GM12874 (cell line): Measurements from ENCODE around the gene FHIT.

Experiments used
- TF ChIP-seq, protein P1 (sequence below): IDR thresholded peaks from 2 replicates; pipeline ENCODE4 v1.5.1; 2011; ENCODE audit warnings: low read depth, mild to moderate bottlenecking, control low read depth, low read length, moderate library complexity; ENCODE audit not compliant: insufficient read depth

FHIT gene

DNA sequence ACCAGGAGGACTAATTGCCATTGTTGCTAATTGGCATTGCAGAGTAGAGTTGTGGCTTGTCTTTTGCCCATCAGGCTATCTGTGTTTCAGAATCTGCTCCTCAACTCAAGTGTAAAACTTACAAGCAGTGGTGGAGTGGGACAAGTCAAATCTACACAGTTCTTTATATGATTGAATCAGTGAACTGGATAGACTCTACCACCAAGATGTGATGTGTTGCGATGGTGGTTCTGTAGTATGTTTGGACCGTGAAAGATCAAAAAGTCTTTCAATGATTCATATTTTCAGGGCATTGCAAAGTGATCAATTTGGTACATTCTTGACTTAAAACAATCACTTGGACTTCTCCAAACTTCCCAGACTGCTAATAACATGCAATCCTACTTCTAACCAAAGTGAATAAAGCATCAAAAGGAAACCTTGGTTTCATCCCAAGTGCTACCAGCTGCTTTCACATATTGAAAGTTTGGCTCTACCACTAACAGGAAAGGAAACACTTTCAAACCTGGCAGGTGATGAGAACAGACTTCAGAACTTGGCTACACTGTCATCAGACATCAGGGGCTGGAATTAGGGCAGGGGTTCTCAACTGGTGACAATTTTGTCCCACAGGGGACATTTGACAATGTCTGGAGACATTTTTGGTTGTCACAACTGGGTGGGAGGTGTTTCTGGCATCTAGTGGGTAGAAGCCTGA, 1356.7 kb downstream of the FHIT start:
- TF ChIP-seq, protein P1, sequence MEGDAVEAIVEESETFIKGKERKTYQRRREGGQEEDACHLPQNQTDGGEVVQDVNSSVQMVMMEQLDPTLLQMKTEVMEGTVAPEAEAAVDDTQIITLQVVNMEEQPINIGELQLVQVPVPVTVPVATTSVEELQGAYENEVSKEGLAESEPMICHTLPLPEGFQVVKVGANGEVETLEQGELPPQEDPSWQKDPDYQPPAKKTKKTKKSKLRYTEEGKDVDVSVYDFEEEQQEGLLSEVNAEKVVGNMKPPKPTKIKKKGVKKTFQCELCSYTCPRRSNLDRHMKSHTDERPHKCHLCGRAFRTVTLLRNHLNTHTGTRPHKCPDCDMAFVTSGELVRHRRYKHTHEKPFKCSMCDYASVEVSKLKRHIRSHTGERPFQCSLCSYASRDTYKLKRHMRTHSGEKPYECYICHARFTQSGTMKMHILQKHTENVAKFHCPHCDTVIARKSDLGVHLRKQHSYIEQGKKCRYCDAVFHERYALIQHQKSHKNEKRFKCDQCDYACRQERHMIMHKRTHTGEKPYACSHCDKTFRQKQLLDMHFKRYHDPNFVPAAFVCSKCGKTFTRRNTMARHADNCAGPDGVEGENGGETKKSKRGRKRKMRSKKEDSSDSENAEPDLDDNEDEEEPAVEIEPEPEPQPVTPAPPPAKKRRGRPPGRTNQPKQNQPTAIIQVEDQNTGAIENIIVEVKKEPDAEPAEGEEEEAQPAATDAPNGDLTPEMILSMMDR = no peak

DNA sequence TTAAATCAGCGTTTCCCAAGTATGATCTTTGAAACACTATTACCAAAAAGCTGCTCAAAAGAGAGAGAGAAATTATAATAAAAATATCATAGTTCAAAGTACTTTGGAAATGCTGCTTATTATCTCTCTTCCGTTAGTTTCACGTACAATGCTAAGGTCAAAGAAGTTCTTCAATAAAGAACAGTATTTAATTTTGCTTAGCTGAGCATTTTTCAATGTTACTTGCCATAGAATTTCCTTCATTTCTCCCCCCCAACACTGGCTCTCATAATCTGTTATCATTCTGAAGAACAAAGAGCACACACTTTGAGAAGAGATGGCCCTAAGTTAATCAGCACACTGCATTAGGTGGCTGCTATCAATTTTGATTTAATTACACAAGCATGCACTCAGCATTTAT, 1360.6 kb downstream of the FHIT start:
- TF ChIP-seq, protein P1 = no peak

DNA sequence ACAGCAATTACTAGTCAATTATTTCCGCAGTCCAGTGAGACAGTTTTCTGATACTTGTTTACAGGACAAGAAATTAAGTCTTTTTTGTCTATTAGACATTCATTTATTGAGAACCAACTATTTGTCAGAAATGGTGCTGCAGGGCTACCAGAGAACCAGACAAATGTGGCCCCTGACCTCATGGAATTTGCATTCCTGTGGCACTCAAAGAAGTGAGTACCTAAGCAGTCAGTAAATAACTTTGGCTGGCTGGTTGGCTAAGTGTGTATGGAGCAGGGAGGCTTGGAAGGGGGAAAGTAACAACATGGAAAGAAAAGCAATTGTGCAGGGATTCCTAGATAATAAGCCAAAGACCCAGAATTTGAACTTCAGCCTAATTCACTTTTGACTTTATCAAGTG, 1364.5 kb downstream of the FHIT start:
- TF ChIP-seq, protein P1 = no peak

DNA sequence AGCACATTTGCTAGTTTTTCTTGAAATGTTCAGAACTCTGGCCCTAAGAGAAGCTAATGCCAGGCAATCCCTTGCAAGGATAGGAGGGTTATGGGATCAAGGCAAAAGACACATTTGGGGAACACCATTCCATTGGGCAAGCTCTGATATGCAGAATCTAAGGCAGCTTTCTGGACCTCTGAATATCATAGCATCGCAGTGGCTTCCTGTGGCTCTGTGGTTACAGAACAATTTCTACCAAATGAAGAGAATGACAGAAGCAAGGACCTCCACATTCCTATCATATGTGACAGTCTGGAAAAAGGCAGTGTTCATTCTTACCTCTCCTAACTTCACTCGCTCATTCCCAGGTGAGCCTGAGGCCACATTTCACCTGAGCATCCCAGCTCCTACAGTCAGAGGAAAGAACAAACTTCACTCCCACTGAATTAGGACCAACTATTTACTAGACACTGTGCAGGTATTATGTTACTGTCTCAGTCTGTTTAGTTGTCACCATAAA, 1365.3 kb downstream of the FHIT start:
- TF ChIP-seq, protein P1 = no peak

DNA sequence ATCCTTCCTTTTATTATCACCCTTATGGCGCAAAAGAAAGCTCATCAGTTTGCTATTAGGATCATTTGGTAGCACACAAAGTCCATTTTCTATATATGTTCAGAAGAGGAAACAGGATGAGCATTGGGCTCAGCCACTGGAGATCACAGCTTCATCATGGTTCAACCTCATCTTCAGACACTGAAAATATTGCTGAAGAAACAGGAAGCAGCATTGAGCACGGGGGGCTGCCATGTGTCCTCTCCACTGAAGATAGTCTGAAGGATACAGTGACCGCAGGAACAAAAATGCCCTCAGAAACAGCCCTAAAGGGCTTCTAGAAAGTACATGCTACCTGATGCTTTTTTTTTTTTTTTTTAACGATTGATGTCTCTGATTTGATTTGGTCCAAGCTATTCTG, 1366.2 kb downstream of the FHIT start:
- TF ChIP-seq, protein P1 = no peak

DNA sequence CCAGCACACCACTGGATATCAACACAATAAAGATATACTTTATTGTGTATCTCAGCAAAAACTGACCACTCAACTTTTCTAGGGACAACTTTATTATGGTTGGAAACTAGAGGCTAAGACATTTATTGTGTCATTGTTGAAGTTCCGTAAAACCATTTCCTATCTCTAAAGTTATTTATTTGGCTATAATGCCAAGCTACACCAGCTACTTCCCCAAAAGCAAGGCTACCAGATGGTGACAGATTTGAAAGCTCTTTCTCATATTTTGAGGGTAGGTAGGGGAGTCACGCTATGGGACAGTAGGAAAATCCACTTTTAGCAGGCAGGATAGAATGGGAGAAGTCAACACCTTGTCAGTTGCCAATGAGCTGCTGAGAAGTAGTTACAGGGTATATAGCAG, 1366.8 kb downstream of the FHIT start:
- TF ChIP-seq, protein P1 = no peak

DNA sequence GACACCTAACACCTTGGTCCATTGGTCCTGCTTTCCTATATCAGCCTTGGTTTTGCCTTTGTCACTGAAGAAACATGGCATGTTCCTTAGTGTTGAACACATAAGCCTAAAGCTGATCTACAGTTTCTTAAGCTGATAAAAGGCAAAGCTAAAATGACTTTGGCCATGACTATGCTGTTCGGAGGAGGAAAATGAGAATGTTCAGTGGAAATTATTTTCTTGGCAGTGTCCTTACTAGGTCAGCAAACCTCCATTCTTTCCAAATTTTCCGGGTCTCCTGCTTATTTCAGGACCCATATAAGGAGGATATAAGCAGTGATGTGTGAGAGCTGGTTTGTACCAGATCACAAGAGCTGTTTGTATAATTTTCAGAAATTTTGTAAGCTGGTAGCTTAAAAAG, 1368.5 kb downstream of the FHIT start:
- TF ChIP-seq, protein P1 = no peak

DNA sequence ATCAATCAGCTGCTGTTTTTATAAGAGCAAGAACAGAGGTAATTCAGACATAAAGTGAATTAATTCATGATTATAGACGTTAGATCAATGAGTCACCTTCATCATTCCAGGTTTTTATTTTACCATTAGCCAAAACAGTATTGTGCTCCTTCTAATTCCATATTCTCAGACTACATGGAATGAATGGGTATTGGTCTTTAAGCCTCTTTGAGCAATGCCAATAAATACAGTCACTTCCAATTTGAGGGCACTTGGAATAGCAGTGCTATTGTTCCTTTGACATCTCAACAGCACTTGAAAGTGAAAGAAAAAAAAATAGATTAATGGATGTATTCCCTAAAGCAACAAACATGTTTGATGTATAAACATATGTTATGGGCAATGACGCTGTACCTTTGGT, 1370.5 kb downstream of the FHIT start:
- TF ChIP-seq, protein P1 = no peak
